Subcutaneous adipose tissue (tissue), 4 donors: ENCODE data around the gene SLC5A4. TPM values are rescaled to one million over a fixed set of nuclear protein-coding genes. Genes with fewer than 3 reads are reported as not detected.

Experiments used
- CTCF ChIP-seq: fragments of 450-650 bp; IDR thresholded peaks from one replicate; pipeline ENCODE4 v1.5.1; 2016; ENCODE audit warnings: low read depth, mild to moderate bottlenecking, control low read depth, antibody characterized with exemption, moderate library complexity
- total RNA-seq, 4 donors: library from RNA; depleted of rRNA; stranded (reverse); fragments of >200 nt; gene quantifications; one replicate each; pipeline ENCODE4 v1.1.0, GENCODE V29; 2016

SLC5A4 gene
- 1 to 10 TPM in 1 of 4 donors, under 1 TPM in 2, not detected in 1; 0.34 to 3.4 (median 0.98) TPM for total RNA-seq

- TF ChIP-seq CTCF, result no peak
Measured at GRCh38 chr22:32255217-32255616, at the start of gene SLC5A4. SLC5A4 (minus strand) TSS chr22:32255347; CDS start chr22:32255329, 18 bp downstream.

- no peak for TF ChIP-seq CTCF
Measured at GRCh38 chr22:32286290-32286840, 31.2 kb upstream of the SLC5A4 start.

- TF ChIP-seq CTCF, result no peak
Measured at GRCh38 chr22:32281072-32281471, 25.9 kb upstream of the SLC5A4 start.

- TF ChIP-seq CTCF, result no peak
Measured at GRCh38 chr22:32271389-32271788, 16.2 kb upstream of the SLC5A4 start.

- TF ChIP-seq CTCF, result no peak
Measured at GRCh38 chr22:32270641-32271369, 15.7 kb upstream of the SLC5A4 start.

- no peak for TF ChIP-seq CTCF
Measured at GRCh38 chr22:32269316-32269715, 14.2 kb upstream of the SLC5A4 start.

- no peak for TF ChIP-seq CTCF
Measured at GRCh38 chr22:32267011-32267410, 11.9 kb upstream of the SLC5A4 start.
